C4-2B (cell line): ENCODE measurements around the gene AK5.

Experiments
- ZFX ChIP-seq: fragments of 450-650 bp; IDR thresholded peaks from 2 replicates; pipeline ENCODE4 v1.6.1; 2017
- TF ChIP-seq, protein P1 (sequence below): fragments of 450-650 bp; conservative IDR thresholded peaks from 2 replicates; pipeline ENCODE4 v1.5.1; 2017; ENCODE audit warnings: mild to moderate bottlenecking

DNA sequence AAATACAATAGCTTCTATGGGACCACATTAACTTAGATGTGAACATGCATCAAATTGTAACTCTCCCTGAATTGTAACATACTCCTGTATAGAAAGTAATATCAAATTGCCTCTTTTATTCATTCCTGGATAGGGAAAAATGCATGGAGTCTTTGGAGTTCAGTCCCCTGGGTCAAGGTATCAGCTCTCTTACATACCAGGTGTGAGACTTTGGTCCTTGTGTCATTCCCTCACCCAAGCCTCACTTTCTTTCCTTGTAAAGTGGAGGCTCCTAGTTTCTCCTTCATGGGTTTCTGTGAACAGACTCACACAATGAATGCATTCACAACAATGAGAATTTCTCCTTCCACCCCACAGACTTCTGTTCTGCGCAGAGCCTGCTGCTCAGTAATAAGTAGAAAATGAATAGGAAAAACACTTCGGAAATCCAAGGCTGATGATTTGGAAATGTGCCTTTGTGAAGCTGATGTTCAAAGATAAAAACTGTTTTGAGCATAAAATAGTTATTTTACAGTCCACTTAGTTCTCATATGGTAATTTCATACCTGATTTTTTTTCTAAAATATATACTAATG, 185.3 kb downstream of the AK5 start:
- TF ChIP-seq, protein P1, sequence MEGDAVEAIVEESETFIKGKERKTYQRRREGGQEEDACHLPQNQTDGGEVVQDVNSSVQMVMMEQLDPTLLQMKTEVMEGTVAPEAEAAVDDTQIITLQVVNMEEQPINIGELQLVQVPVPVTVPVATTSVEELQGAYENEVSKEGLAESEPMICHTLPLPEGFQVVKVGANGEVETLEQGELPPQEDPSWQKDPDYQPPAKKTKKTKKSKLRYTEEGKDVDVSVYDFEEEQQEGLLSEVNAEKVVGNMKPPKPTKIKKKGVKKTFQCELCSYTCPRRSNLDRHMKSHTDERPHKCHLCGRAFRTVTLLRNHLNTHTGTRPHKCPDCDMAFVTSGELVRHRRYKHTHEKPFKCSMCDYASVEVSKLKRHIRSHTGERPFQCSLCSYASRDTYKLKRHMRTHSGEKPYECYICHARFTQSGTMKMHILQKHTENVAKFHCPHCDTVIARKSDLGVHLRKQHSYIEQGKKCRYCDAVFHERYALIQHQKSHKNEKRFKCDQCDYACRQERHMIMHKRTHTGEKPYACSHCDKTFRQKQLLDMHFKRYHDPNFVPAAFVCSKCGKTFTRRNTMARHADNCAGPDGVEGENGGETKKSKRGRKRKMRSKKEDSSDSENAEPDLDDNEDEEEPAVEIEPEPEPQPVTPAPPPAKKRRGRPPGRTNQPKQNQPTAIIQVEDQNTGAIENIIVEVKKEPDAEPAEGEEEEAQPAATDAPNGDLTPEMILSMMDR = no peak
- no peak for TF ChIP-seq ZFX
